KOPT-K1 (cell line): Measurements from ENCODE around the gene ZRANB2.

Experiments
- H3K27ac ChIP-seq: fragments of 200-600 bp; sonication (generic); 2 replicates; pipeline ENCODE4 v1.5.1; 2016; ENCODE audit warnings: antibody characterized with exemption, mild to moderate bottlenecking, low read depth, low read length; ENCODE audit not compliant: poor library complexity, severe bottlenecking
- H3K36me3 ChIP-seq: fragments of 200-600 bp; sonication (generic); 2 replicates; pipeline ENCODE4 v1.5.1; 2017; ENCODE audit warnings: antibody characterized with exemption, mild to moderate bottlenecking, low read length, moderate library complexity; ENCODE audit not compliant: insufficient read depth
- H3K9me3 ChIP-seq: fragments of 200-600 bp; sonication (generic); 2 replicates; pipeline ENCODE4 v1.5.1; 2017; ENCODE audit warnings: antibody characterized with exemption, low read length, mild to moderate bottlenecking; ENCODE audit not compliant: insufficient read depth, poor library complexity, severe bottlenecking

ZRANB2 gene

DNA sequence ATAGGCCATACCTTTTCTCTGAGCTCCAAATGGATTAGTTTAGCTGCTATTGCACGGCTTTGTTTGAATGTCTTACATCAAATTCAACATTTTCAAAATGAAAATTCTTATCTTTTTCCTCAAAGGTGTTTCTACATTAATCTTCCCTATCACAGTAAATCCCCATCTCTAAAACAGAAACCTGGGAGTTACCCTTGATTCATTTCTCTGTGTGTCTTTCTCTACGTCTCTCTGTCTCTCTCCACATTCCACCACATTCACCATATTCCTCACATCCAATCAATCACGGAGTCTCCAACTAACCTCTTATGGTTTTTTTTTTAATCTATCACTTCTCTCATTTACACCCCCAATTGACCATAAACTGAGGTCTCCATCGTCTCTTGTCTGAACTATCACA lies 57.3 kb downstream of the ZRANB2 start:
- H3K27ac ChIP-seq, result no peak overlapping the region
- no peaks in the 10 kb centered on the region for H3K36me3 ChIP-seq
- H3K9me3 ChIP-seq, result no peaks in the 10 kb centered on the region

DNA sequence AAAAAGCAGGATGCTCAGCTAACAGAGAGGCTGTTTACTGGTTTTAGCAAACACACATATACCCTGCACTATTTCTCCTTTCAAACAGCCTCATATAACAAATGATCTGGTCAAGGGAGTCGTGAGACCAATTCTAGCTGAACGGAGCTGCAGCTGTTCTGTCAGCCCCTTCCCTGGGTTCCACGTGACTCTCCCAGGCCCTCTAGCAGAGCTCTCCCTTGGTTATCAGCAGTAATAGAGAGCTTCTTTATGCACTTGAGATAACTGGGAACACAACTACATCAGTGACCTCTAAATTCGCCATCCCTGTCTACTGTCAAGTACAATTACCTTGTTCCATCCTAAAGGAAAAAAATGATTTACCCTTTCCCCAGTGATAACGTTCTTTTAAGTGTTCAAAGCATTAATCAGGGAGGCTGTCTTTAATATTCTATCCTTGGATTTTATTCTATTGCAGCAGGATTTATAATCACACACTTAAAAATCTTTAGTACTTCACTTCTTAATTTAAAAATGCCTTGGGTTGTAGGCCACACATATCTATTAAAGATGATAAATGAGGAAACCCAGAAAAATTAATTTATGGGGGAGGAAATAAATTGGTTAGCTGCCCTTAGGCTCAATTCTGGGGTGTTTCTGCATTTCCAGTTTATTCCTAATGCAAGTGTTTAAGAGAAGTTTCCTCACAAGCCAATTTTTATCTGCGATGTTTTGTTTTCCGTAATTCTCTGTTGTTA lies 61.4 kb downstream of the ZRANB2 start:
- H3K36me3 ChIP-seq, result no peaks in the 10 kb centered on the region
- no peak overlapping the region for H3K27ac ChIP-seq
- H3K9me3 ChIP-seq, result no peaks in the 10 kb centered on the region

DNA sequence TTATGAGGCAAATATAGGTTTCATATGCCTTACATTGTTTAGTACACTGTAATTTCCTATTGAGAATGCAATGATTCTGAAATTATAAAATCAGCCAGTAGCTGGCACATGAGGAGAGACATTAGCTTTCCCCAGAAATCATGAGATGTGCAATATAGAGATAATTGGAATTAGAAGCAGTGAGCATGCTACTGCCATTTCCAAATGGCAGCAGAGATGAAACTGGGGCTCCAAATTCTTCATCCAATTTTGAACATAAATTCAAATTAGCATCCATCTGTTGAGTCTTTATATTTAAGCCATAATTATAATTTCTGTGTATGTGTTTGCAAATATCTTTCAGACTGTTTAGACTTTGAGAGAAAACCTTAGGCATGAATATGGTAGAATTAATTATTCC lies 62.0 kb downstream of the ZRANB2 start:
- H3K9me3 ChIP-seq, result no peaks in the 10 kb centered on the region
- no peaks in the 10 kb centered on the region for H3K36me3 ChIP-seq
- H3K27ac ChIP-seq, result no peak overlapping the region

DNA sequence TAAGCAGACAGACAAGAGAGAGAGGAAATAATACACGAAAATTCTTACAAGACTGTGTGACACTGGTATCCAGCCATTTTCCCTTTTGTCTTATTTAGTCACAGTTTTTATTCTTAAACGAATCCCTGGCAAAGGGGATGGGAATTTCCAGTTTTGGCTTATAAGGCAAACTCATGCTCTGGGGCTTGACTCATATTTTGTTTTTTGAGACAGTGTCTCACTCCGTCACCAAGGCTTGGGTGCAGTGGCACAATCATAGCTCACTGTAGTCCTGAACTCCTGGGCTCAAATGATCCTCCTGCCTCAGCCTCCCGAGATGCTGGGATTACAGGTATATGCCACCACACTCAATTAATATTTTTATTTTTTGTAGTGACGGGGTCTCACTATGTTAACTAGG lies 65.1 kb downstream of the ZRANB2 start:
- Histone ChIP-seq H3K36me3 (no peaks in the 10 kb centered on the region), H3K27ac (no peak overlapping the region), H3K9me3 (no peaks in the 10 kb centered on the region)

DNA sequence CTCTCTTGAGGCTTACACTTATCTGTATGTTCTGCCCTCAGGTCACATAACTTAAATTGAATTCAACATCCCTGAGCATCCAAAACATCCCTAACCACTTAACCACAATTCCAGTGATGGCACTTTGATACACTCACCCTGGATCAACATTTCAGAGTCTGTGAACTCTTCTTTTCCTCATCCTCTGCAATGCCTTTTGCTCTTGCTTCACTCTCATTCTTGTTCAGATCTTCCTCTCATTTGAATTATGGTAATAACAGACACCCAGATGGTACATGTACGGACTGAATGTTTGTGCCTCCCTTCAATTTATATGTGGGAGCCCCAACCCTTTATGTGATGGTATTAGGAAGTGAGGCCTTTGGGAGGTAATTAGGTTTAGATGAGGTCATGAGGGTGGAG lies 66.7 kb downstream of the ZRANB2 start:
- no peak overlapping the region for H3K27ac ChIP-seq
- no peaks in the 10 kb centered on the region for H3K9me3 ChIP-seq

More for the DNA sequence above, 66.7 kb downstream of the ZRANB2 start:
- H3K36me3 ChIP-seq, result no peaks in the 10 kb centered on the region
